CD4-positive, alpha-beta T cell treated with Interleukin-17A for 4 hours (primary cell): Measurements from ENCODE around the gene SLC25A15.
"Not testable (repeated sequence)": the region's sequence is repeated elsewhere in the genome, so short reads cannot be mapped to it uniquely, and the experiment has no call there.

Experiments used
- DNase-seq: peaks from one replicate; pipeline ENCODE4 v3.0.0-alpha.2; 2020; ENCODE audit warnings: mixed read lengths

The SLC25A15 gene

DNA sequence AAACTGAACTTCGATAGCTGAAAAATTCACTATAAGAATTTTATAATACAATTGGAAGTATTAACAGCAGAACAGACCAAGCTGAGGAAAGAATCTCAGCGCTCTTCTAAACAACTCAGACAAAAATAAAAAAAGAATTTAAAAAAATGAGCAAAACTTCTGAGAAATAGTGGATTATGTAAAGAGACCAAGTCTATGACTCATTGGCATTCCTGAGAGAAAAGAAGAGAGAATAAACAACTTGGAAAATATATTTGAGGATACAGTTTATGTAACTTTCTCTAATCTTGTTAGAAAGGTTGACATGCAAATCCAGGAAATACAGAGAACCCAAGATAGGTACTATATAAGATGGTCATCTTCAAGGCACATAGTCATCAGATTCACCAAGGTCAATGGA, 25.4 kb downstream of the SLC25A15 start:
- no peak for DNase-seq

DNA sequence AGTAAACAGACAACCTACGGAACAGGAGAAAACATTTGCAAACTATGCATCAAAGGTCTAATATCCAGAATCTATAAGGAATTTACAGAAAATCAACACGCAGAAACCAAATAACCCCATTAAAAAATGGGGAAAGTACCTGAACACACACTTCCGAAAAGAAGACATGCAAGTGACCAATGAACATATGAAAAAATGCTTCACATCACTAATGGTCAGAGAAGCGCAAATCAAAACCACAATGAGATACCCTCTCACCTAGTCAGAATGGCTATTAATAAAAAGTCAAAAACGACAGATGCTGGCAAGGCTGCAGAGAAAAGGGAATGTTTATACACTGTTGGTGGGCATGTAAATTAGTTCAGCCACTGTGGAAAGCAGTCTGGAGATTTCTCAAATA, 29.5 kb downstream of the SLC25A15 start:
- DNase-seq = no peak

DNA sequence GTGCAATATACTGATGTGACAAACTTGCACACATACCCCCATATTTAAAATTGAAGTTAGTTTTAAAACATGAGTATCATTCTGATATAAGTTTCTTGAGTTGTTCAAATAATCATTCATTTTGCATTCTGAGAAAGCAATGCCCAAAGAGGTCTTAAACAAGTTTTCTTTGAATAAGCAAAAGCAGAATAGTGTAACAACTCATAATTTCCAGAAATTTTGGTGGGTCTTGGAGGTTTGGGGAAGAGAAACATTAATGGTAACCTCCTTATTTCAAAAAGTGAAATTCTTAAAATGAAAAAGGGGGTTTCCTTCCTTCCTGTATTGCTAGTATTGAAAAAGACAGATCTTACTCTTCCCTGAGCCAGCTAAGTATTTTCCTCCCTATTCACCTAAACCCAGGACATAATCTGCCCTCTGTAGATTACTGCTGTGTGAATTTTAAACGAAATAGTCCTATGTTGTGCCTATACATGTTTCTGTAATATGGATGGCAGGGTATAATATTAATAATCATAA, 30.4 kb downstream of the SLC25A15 start:
- no peak for DNase-seq

DNA sequence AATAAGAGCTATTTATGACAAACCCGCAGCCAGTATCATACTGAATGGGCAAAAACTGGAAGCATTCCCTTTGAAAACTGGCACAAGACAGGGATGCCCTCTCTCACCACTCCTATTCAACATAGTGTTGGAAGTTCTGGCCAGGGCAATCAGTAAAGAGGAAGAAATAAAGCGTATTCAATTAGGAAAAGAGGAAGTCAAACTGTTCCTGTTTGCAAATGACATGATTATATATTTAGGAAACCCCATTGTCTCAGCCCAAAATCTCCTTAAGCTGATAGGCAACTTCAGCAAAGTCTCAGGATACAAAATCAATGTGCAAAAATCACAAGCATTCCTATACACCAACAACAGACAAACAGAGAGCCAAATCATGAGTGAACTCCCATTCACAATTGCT, 50.3 kb downstream of the SLC25A15 start:
- not testable (repeated sequence) for DNase-seq

DNA sequence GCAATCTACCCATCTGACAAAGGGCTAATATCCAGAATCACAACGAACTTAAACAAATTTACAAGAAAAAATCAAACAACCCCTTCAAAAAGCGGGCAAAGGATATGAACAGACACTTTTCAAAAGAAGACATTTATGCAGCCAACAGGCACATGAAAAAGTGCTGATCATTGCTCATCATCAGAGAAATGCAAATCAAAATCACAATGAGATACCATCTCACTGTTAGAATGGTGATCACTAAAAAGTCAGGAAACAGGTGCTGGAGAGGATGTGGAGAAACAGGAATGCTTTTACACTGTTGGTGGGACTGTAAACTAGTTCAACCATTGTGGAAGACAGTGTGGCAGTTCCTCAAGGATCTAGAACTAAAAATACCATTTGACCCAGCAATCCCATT, 51.5 kb downstream of the SLC25A15 start:
- DNase-seq = not testable (repeated sequence)
